Putamen (tissue), 1 donor: ENCODE measurements around the gene AMY1C.
A peak's percentile ranks its signal among the peaks of the same experiment; 100 is the strongest.
"Not testable (repeated sequence)": the region's sequence is repeated elsewhere in the genome, so short reads cannot be mapped to it uniquely, and the experiment has no call there.

Experiments
- DNase-seq: peaks from one replicate; pipeline ENCODE4 v3.0.0-alpha.2; 2016; ENCODE audit warnings: low spot score

The AMY1C gene

GRCh38 chr1:103749598-103749997 lies at the start of gene AMY1C:
Gene AMY1C (plus strand): TSS chr1:103749898. CDS start chr1:103750470, 572 bp downstream.
- DNase-seq: not testable (repeated sequence)

DNA sequence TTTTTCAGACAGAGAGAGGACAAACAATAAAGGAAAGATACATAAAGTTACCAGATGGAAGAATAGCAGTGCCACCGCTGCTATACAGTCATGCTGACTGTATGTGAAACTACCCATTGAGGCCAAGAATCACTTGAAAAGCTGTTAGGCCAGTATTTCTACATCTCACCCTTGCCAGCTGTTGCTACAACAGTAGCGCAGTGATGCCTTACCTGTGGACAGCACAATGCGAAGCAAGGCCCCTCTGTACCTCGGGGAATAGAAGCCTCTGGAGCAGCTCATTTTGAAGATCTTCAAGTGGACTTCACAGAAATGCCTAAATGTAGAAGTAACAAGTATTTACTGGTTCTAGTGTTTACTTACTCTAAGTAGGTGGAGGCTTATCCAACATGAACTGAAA lies 49.0 kb upstream of the AMY1C start:
- not testable (repeated sequence) for DNase-seq

- DNase-seq: not testable (repeated sequence)
Observed at GRCh38 chr1:103701256-103701655, 48.4 kb upstream of the AMY1C start.

DNA sequence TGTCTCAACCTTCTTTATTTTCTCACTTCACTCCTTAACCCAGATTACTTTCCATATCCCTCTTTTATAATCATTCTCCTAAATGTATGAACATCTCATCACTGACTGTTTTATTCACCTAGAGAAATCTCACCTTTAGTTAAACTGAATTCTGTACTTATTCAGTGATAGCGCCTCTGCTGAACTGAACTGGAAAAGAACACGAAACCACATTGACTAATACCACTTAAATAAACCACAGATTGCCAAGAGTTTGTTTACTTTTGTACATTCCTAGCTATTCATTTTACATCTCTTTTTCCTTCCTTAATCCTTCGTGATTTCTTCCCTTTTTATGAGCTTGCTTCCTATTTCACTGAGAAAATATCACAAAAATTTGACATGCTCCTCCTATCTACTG lies 42.0 kb upstream of the AMY1C start:
- not testable (repeated sequence) for DNase-seq

DNA sequence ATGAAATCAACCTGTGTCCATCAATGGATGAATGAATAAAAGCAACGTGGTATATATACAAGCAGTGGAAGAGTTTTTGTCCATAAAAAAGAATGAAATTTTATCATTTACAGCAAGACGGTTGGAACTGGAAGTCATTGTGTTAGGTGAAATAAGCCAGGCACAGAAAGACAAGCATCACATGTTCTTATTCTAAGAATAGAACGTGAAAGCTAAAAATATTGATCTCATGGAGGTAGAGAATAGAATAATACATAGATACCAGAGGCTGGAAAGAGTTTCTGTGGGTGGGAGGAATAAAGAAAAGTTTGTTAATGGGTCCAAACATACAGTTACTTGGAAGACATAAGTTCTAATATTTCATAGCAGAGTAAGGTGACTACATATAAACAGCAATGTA lies 39.3 kb upstream of the AMY1C start:
- not testable (repeated sequence) for DNase-seq

GRCh38 chr1:103717404-103717803 lies 32.3 kb upstream of the AMY1C start:
- not testable (repeated sequence) for DNase-seq

GRCh38 chr1:103721473-103721872 lies 28.2 kb upstream of the AMY1C start:
- DNase-seq: not testable (repeated sequence)

DNA sequence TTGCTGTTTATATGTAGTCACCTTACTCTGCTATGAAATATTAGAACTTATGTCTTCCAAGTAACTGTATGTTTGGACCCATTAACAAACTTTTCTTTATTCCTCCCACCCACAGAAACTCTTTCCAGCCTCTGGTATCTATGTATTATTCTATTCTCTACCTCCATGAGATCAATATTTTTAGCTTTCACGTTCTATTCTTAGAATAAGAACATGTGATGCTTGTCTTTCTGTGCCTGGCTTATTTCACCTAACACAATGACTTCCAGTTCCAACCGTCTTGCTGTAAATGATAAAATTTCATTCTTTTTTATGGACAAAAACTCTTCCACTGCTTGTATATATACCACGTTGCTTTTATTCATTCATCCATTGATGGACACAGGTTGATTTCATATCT lies 14.4 kb upstream of the AMY1C start:
- not testable (repeated sequence) for DNase-seq

GRCh38 chr1:103738031-103738430 lies 11.7 kb upstream of the AMY1C start:
- not testable (repeated sequence) for DNase-seq

DNA sequence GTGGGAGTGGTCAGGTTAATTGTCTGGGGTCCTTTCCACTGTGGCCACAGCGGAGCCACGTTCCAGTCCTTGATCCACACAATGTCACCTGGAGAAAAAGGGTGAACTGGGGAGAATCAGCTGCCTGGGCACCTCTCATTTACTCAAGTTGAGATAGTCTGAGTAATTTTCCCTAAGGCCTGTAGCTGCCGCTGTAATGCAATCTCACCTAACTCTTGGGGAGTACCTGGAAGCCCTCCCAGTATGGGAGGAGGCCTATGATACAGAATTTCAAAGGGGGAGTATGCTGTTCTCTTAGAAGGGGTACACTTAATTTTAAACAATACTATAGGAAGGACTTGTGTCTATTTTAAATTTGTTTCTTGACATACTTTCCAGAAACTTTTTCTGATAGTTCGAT lies 5.2 kb upstream of the AMY1C start:
- DNase-seq: not testable (repeated sequence)

DNA sequence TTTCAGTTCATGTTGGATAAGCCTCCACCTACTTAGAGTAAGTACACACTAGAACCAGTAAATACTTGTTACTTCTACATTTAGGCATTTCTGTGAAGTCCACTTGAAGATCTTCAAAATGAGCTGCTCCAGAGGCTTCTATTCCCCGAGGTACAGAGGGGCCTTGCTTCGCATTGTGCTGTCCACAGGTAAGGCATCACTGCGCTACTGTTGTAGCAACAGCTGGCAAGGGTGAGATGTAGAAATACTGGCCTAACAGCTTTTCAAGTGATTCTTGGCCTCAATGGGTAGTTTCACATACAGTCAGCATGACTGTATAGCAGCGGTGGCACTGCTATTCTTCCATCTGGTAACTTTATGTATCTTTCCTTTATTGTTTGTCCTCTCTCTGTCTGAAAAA lies 4.7 kb upstream of the AMY1C start:
- not testable (repeated sequence) for DNase-seq

DNA sequence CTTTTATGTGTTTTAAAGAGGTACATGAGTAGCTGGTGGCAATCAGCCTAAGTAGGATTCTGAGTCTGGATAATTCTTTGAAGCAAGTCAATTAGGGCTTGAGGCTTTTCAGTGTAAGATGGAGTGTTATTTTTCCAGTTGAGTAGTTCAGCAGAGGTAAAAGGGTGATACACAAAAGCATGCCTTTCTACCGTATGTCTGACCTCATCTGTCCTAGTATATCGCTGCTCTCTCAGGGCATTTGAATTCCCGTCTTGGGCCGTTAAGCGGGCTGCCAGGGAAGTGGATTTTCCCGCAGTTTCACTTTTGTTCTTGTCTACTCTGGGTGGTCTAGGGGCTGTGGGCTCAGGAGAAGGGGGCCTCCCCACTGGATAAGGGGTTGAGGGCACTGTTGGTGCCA lies 1.4 kb upstream of the AMY1C start:
- not testable (repeated sequence) for DNase-seq

DNA sequence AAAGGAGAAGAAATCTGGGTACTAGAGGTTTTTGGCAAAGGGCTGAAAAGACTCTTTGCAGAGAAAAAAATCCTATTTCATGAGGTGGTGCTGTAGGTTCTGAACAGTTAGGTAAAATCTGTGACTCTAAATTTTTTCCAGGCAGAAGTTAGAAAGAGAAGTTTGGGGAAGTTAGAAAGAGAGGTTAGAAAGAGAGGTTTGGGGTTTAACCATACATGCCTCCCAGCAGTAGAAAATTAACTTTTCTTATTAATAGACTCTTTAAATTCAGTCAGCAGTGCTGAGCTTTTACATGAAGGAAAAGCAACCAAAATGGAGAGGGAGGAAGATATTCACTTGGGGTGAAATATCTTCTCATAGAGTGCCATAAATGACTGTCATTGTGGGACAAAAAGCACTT lies 12.2 kb downstream of the AMY1C start:
- DNase-seq: no peak

- no peak for DNase-seq
Observed at GRCh38 chr1:103779932-103780331, 30.2 kb downstream of the AMY1C start.

DNA sequence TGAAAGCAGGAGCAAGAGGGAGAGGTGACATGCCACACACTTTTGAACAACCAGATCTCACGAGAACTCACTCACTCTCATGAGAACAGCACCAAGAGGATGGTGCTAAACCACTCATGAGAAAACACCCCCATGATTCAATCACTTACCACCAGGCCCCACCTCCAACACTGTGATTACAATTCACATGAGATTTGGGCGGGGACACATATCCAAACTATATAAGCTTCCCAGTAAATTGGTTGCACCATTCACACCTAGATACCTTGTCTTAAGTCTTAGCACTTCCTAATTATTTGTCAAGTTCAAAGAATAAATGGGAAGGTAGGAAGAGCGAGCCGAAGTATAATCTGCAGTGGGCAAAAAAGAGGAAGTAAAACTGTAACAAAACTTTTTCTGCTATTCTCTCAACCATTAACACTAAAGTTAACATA lies 34.3 kb downstream of the AMY1C start:
- DNase-seq: no peak

GRCh38 chr1:103788377-103788776 lies 38.7 kb downstream of the AMY1C start:
- DNase-seq: peak; percentile 1

DNA sequence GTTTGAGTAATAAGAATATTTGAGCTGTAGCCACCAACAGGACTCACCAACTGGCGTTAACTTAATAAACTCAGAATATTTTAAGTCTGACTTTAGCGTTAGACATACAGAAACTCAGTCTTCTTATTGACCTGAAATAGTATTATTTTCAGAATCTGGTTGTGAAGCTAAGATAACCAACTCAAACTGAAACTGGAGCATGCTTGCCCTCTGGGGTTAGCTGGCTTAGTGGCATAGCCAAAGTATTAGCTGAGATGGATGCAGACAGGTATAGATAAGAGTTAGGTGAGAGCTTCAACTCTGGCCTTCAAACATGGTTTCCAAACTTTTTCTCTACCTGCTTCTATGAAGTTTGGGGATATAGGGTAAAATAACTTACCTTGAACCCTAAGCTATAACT lies 40.5 kb downstream of the AMY1C start:
- no peak for DNase-seq
